HG02885 (cell line): ENCODE data around the gene SNAPC2.
"Not testable (repeated sequence)": the region's sequence is repeated elsewhere in the genome, so short reads cannot be mapped to it uniquely, and the experiment has no call there.

Experiments
- ATAC-seq: cut with Tn5 transposase; IDR thresholded peaks from one replicate; pipeline ENCODE4 v1.9.1; 2021; ENCODE audit warnings: mild to moderate bottlenecking; ENCODE audit not compliant: unreplicated experiment, poor library complexity

Gene SNAPC2

GRCh38 chr19:7920519-7921301 lies 572 bp downstream of the SNAPC2 start:
- peak; percentile 54 for ATAC-seq

GRCh38 chr19:7921302-7921966 lies 1.3 kb downstream of the SNAPC2 start:
- no peak for ATAC-seq

GRCh38 chr19:7921967-7922835 lies 2.1 kb downstream of the SNAPC2 start:
- ATAC-seq = no peak

- no peak for ATAC-seq
These were observed 2.7 kb downstream of the SNAPC2 start for GRCh38 chr19:7922836-7923195.

GRCh38 chr19:7923295-7924191 lies 3.4 kb downstream of the SNAPC2 start:
- no peak for ATAC-seq

- no peak for ATAC-seq
These were observed 4.1 kb downstream of the SNAPC2 start for GRCh38 chr19:7924241-7924640.

- no peak for ATAC-seq
These were observed 4.6 kb downstream of the SNAPC2 start for GRCh38 chr19:7924651-7925170.

- peak; percentile 28 for ATAC-seq
These were observed 5.2 kb downstream of the SNAPC2 start for GRCh38 chr19:7925171-7925851.

GRCh38 chr19:7926021-7926726 lies 6.0 kb downstream of the SNAPC2 start, which contains the start of gene CTXN1:
Gene CTXN1, minus strand, starts transcription at chr19:7926135. Its CDS starts 597 bp downstream, at chr19:7925538.
- peak; percentile 50 for ATAC-seq

- no peak for ATAC-seq
These were observed 6.8 kb downstream of the SNAPC2 start for GRCh38 chr19:7926727-7927604.

GRCh38 chr19:7927605-7928333 lies 7.6 kb downstream of the SNAPC2 start:
- no peak for ATAC-seq

- ATAC-seq = no peak
These were observed 8.2 kb downstream of the SNAPC2 start for GRCh38 chr19:7928334-7928706.

GRCh38 chr19:7928741-7929701 lies 8.9 kb downstream of the SNAPC2 start:
- no peak for ATAC-seq

GRCh38 chr19:7930030-7930429 lies 9.9 kb downstream of the SNAPC2 start:
- not testable (repeated sequence) for ATAC-seq

GRCh38 chr19:7930765-7931164 lies 10.6 kb downstream of the SNAPC2 start:
- ATAC-seq = no peak
